Measurements from ENCODE around the gene IL1RAPL1.
A peak's percentile ranks its signal among the peaks of the same experiment; 100 is the strongest.
"Not testable (repeated sequence)": the region's sequence is repeated elsewhere in the genome, so short reads cannot be mapped to it uniquely, and the experiment has no call there.

The IL1RAPL1 gene

DNA sequence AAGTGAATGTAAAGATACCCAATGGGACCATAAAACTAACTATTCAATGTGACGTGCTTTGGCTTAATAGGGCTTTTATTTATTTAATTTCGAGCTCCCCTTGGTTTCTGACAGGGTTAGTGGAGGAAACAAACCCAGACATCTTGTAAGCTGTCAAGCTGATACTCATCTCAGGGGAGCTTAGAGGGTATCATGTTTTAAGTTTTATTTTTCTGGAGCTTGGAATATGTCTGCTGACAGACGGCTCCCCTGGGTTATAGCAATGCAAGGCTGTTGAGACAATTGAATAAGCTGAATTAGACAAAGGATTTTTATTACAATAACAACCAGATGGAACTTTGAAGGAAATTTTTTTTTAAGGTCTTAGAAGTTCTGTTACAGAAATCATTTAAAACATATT, 456.5 kb downstream of the IL1RAPL1 start:
- in situ Hi-C loops (cut with HindIII; ENCODE audit: low pct_unique_long_range_greater_than_20kb, low sequenced_read_pairs) = no loop called here
- no peak for TF ChIP-seq JUND (IDR thresholded peaks at IDR 0.05; ENCODE audit: low read depth)
- no peak for DNase-seq (ENCODE audit: low read depth in 1 of 2, low spot score in 1 of 2)

DNA sequence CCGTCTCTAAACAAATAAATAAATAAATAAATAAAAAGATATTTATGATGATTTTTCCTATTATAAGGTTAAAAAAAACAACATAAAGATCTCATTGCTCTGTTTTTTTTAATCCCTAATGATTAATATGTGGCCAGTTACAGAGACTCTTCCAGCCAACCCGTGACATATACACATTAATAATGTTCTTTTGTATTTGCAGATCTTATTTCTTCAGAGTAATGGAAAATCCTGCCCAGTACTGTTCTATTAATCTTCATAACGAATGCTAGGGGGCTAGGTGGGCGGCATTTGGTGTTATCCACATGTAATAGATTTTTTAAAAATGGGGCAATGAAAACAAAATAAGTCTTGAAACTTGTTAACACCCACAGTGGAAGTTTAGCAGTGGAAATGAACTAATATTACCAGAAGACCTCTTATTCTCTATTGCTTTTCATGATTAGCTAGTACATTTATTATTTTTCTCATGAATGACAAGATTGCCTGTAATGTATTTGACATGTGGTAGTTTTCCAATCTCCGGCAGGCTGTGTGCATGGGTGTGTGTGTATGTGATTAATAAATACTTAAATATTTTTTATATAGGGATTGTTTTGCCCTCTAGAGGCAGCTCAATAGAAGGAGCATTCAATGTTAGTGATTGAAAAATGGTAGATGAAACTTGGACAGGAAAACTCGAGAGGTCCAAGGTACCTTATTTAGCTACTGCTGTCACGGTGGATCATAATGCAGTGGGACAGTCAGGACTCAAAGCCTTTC, 457.4 kb downstream of the IL1RAPL1 start:
- in situ Hi-C loops (cut with HindIII; ENCODE audit: low pct_unique_long_range_greater_than_20kb, low sequenced_read_pairs) = no loop called here
- no peak for TF ChIP-seq JUND (IDR thresholded peaks at IDR 0.05; ENCODE audit: low read depth)
- peak in 1 of 2 experiments; percentile 7 for DNase-seq (ENCODE audit: low read depth in 1 of 2, low spot score in 1 of 2)

DNA sequence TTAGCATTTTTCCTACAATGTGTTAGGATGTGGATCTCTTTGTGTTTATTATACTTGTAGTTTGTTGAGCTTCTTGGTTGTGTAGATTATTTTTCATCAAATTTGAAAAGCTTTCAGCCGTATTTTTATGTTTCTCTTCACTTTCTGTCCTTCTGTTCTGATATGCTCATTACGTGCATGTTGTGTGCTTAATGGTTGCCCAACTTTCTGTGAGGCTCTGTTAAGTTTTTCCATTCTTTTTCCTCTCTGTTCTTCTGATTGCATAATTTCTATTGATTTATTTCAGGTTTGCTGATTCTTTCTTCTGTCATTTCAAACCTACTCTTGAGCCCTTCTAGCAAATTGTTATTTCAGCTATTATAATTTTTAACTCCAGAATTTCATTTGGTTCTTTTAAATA, 478.2 kb downstream of the IL1RAPL1 start:
- no peak for DNase-seq (ENCODE audit: low read depth in 1 of 2, low spot score in 1 of 2)
- in situ Hi-C loops (cut with HindIII; ENCODE audit: low pct_unique_long_range_greater_than_20kb, low sequenced_read_pairs) = no loop called here
- TF ChIP-seq JUND (IDR thresholded peaks at IDR 0.05; ENCODE audit: low read depth) = no peak

DNA sequence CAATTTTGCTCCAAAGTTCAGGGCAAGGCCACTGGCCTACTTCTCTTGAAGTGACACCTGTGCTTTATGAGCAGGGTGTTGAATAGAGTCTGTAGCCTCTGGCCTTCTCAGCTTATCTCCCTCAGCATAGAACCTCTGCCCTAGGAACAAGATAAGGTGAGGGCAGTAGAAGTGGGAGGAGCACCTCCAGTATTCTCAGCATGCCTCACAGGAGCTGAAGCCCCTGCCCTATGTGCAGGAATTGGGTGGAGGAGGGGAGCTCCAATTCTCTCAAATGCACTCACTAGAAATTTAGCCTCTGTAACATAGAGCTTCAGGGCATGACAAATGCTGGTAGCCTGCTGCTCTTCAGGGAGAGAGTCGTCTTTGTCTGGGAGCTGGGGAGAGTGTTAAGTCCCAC, 479.3 kb downstream of the IL1RAPL1 start:
- DNase-seq (ENCODE audit: low read depth in 1 of 2, low spot score in 1 of 2) = no peak
- TF ChIP-seq JUND (IDR thresholded peaks at IDR 0.05; ENCODE audit: low read depth) = no peak
- in situ Hi-C loops (cut with HindIII; ENCODE audit: low pct_unique_long_range_greater_than_20kb, low sequenced_read_pairs) = no loop called here

DNA sequence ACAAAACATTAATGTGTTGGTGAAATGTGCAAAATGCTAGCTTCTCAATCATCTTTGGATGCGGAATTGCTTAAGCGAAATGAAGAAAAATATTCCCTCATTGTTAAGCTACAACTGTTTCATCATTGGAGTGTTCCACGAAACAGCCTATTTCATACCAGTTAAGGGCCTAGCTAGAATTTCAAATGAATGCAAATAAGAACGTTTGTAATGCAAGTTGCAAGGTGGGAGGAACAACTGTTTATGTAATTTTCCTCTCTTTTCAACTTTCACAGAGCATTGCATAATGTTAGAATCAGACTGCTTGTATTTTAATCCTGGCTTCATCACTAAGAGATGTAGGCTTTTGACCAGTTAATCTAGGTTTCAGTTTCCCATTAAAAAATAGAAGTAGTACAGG, 480.1 kb downstream of the IL1RAPL1 start:
- in situ Hi-C loops (cut with HindIII; ENCODE audit: low pct_unique_long_range_greater_than_20kb, low sequenced_read_pairs) = no loop called here
- TF ChIP-seq JUND (IDR thresholded peaks at IDR 0.05; ENCODE audit: low read depth) = no peak

DNA sequence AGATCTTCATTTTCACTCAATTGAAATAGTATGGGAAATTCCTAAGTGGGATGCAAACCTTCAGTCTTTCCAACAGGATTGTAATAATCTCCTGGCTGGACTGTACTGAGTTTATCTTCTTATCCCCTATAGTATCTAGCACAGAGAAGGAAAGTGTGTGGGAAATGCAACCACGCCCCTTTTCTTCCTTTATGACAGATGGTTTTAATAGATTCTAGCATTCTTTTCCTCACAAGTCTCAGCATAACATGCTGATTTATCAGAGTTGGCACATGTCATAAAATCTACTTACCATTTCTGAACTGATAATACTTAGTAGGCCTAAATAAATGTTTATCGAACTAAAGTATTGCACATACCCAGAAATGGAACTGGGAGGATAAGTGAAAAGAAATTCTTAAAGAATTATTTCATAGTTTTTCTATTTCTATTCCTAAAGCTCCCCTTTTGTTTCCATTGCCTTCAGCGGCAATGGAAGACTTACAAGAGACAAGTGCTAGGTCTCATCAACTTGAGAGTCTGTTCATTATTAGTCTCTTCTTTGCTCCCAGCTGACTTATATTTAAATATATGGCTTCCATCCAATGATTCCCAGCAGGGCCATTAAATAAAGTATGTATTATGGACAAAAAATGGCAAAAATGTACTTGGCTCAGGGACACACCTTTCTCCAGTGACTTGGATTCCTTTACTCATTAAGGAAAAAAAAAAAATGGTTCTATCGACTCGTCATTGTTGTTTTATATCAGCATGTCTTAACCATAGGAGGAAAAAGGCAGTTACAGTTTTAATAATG, 484.5 kb downstream of the IL1RAPL1 start:
- in situ Hi-C loops (cut with HindIII; ENCODE audit: low pct_unique_long_range_greater_than_20kb, low sequenced_read_pairs) = no loop called here
- TF ChIP-seq JUND (IDR thresholded peaks at IDR 0.05; ENCODE audit: low read depth) = no peak
- DNase-seq (ENCODE audit: low read depth in 1 of 2, low spot score in 1 of 2) = no peak

More for the DNA sequence above, 480.1 kb downstream of the IL1RAPL1 start:
- no peak for DNase-seq (ENCODE audit: low read depth in 1 of 2, low spot score in 1 of 2)

DNA sequence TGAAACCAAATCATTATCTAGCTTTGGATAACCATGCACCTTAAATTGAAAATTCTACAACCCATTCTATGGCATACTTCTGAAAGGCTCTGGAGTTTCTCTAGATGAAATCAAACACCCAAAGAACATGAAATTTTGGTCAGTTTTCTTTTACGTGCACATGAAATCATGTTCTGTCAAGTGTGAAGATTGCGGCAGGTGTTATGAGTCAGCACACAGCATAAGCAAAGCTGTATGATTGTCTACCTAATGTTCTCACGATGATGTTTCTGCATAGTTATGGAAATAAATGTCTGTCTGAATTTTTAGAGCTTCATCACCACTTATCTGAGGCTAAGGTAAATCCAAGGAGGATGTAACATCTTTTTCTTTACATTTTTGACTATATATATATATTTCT, 495.3 kb downstream of the IL1RAPL1 start:
- in situ Hi-C loops (cut with HindIII; ENCODE audit: low pct_unique_long_range_greater_than_20kb, low sequenced_read_pairs) = no loop called here
- no peak for DNase-seq (ENCODE audit: low read depth in 1 of 2, low spot score in 1 of 2)
- TF ChIP-seq JUND (IDR thresholded peaks at IDR 0.05; ENCODE audit: low read depth) = no peak

DNA sequence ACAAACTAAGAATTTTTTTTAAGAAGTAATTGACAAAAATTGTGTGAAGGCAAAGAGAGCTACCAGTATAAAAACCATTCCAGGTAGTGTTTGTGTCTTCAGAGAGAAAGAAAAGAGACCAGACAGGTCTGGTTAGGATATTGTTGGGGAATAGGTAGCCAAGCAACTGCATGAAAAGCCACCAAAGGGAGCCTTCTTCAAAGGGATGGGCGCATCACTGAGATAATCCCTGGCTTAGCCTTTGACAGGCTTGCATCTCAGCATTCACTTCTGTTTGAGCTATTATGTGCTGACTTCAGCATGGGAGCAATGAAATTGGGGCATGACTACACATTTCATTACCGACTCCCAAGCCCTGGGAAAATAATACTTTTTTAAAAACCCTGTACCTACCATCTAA, 496.6 kb downstream of the IL1RAPL1 start:
- in situ Hi-C loops (cut with HindIII; ENCODE audit: low pct_unique_long_range_greater_than_20kb, low sequenced_read_pairs) = no loop called here
- DNase-seq (ENCODE audit: low read depth in 1 of 2, low spot score in 1 of 2) = no peak
- no peak for TF ChIP-seq JUND (IDR thresholded peaks at IDR 0.05; ENCODE audit: low read depth)

DNA sequence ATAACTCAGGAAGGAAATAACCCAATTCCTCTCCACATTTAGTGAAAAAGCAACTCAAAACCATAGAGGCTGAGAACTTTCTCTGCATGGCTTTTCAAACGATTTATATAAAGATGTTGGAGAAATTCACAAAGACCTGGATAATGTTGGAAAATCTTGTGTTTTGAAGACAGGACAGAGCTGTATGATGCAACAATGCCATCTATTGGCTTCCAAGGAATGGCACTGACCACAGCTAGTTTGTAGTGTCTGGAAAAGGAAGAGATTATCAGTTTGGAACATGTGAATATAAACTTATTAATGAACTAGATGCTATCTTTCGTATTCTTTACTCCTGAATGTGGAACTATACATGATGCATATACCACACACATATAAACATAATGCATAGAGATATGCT, 503.6 kb downstream of the IL1RAPL1 start:
- TF ChIP-seq JUND (IDR thresholded peaks at IDR 0.05; ENCODE audit: low read depth) = no peak
- peak in 1 of 2 experiments; percentile 22 for DNase-seq (ENCODE audit: low read depth in 1 of 2, low spot score in 1 of 2)
- in situ Hi-C loops (cut with HindIII; ENCODE audit: low pct_unique_long_range_greater_than_20kb, low sequenced_read_pairs) = no loop called here

DNA sequence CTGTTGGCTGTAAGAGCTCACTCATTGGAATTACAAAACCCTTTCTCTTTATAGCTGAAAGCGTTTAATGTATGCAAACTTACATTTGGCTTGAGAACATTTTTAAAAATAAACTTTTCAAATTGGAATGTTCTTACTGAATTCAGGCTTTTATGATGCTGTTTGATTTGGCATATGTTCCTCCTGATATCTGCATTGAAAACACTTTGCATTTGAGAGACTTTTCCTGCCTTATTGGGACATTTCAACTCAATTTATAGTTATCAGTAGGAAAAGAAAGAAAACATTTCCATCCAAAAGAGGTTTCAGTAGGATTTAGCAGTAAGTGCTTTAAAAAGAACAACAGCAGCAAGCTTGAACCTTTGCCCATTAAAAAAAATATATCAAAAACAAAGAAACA, 520.0 kb downstream of the IL1RAPL1 start:
- TF ChIP-seq JUND (IDR thresholded peaks at IDR 0.05; ENCODE audit: low read depth) = no peak

DNA sequence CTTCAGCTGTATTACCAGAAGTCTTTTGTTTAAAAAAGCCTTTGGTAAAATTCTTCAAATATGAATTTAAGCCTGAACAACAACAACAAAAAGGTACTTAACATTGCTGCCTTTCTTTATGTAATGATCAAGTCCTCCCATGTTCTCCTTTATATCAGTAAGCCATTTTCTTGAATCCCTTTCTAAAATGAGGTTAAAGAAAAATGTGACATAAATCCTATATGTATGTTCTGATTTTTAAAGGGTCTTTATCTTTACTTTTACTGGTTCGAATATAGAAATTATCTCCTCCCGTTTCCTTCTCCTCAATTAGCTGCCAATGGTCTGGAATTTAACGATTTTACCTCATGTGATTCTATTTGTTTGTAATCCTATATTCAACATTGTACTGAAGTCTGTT, 522.8 kb downstream of the IL1RAPL1 start:
- in situ Hi-C loops (cut with HindIII; ENCODE audit: low pct_unique_long_range_greater_than_20kb, low sequenced_read_pairs) = no loop called here
- no peak for DNase-seq (ENCODE audit: low read depth in 1 of 2, low spot score in 1 of 2)

More for the DNA sequence above, 520.0 kb downstream of the IL1RAPL1 start:
- in situ Hi-C loops (cut with HindIII; ENCODE audit: low pct_unique_long_range_greater_than_20kb, low sequenced_read_pairs) = no loop called here
- no peak for DNase-seq (ENCODE audit: low read depth in 1 of 2, low spot score in 1 of 2)

DNA sequence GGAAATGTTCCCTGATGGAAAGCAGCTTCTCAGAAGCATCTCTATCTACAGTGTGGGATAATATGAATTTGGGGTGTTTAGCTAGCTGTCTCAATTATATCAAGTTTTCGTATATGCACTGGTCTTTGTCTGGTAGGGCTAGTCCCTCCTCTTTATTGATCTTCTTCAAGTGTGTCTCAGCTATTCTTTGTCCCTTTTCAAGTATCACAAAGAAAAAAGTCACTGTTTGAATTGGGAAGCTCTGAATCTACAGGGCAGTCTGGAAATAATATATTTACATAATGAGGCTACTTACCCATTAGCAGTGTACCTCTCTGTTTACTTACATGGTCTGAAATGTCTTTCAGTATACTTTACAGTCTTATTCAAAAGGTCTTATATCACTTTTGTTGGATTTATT, 526.0 kb downstream of the IL1RAPL1 start:
- no peak for TF ChIP-seq JUND (IDR thresholded peaks at IDR 0.05; ENCODE audit: low read depth)
- DNase-seq (ENCODE audit: low read depth in 1 of 2, low spot score in 1 of 2) = no peak
- in situ Hi-C loops (cut with HindIII; ENCODE audit: low pct_unique_long_range_greater_than_20kb, low sequenced_read_pairs) = no loop called here

More for the DNA sequence above, 522.8 kb downstream of the IL1RAPL1 start:
- no peak for TF ChIP-seq JUND (IDR thresholded peaks at IDR 0.05; ENCODE audit: low read depth)

DNA sequence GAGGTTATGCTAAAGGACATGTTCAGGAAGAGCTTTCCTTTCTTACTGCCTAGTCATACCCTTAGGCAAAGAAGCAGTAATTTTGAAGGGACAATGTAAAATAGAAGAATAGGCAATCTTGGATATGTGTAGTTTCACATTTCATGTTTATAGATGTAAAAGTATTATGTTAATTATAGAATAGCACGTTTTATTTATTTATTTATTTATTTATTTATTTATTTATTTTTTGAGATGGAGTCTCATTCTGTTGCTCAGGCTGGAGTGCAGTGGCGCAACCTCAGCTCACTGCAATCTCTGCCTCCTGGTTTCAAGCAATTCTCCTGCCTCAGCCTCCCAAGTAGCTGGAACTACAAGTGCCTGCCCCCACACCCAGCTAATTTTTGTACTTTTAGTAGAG, 535.6 kb downstream of the IL1RAPL1 start:
- DNase-seq (ENCODE audit: low read depth in 1 of 2, low spot score in 1 of 2); in situ Hi-C loops (cut with HindIII; ENCODE audit: low pct_unique_long_range_greater_than_20kb, low sequenced_read_pairs): not testable (repeated sequence)

Measured in T47D (cell line).